SH-SY5Y (cell line): Measurements from ENCODE around the gene LRRC53.

ENCODE experiments used
- GATA2 ChIP-seq: IDR thresholded peaks from 2 replicates; pipeline ENCODE4 v1.6.1; 2011; ENCODE audit warnings: mild to moderate bottlenecking, low read depth, low read length
- GATA3 ChIP-seq: IDR thresholded peaks from 2 replicates; pipeline ENCODE4 v1.6.1; 2011; ENCODE audit warnings: low read depth, mild to moderate bottlenecking, low read length, moderate library complexity

DNA sequence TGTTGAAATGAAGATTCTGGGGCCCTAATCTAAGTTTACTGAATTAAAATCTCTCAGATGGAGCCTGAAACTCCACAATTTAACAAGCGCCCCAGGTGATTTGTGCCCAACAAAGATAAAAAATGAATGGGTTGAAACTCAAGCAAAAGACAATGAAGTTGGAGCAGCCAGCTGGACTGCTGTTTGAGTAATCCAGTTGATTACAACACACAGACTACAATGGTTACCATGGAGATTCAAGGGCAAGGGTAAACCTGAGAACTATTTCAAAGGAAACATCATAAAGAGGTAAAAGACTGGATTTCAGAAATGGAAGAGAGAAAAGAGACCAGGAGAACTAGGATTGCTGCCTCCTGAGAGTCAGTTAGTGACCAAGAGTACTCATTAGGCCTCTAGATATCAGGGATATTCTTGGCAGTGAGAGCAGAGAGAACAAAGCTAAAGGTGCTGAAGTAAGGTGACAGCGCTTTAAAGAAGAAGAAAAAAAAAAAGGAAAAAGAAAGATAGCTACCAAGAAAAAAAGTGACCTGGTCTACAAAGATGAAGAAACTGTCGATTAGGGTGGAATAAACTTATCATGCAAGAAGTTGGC is 44.5 kb downstream of the LRRC53 start:
- TF ChIP-seq GATA3 (no peak), GATA2 (no peak)
